HG02763 (cell line): ENCODE results near the gene PTCSC3.
"Not testable (repeated sequence)": the region's sequence is repeated elsewhere in the genome, so short reads cannot be mapped to it uniquely, and the experiment has no call there.

ENCODE experiments used
- ATAC-seq: cut with Tn5 transposase; IDR thresholded peaks from one replicate; pipeline ENCODE4 v1.9.1; 2021; ENCODE audit warnings: mild to moderate bottlenecking, moderate library complexity; ENCODE audit not compliant: unreplicated experiment

The PTCSC3 gene

DNA sequence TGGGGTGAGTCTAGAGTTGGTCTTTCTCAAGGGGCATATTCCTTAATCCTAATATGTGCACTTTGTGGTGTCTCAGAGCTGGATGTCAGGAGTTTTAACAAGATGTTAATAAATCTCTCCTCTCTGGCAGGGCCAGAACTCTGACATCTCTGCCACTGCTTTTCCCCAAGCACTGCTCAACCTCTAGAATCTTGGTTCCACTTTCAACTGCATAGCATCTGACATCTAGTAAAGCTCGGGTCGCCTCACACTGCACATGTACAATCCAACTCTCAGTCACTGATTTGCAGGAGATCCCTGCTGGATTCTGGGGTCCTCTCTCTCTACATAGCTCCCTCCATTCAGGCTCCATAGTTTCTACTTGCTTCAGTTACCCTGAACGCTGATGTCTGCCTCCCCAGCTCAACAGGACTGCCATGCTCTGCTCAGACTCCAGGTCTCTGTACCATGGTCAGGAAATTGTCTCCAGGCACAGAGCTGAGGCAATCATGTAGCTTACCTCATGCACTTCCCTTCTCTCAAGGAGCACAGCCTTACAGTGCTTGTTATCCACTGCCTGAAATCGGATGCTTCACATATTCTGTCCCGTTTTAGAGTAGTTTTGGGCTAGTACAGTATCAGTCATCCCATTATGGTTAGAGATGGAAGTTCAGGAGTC is 1.6 kb downstream of the PTCSC3 start:
- no peak for ATAC-seq

- no peak for ATAC-seq
Measured at GRCh38 chr14:36173161-36173560, 3.4 kb downstream of the PTCSC3 start.

GRCh38 chr14:36171607-36172006 is 4.9 kb downstream of the PTCSC3 start:
- ATAC-seq = no peak

GRCh38 chr14:36167431-36167830 is 9.1 kb downstream of the PTCSC3 start:
- no peak for ATAC-seq

- no peak for ATAC-seq
Measured at GRCh38 chr14:36163451-36163850, 13.1 kb downstream of the PTCSC3 start.

- ATAC-seq = no peak
Measured at GRCh38 chr14:36162267-36162666, 14.3 kb downstream of the PTCSC3 start.

GRCh38 chr14:36161776-36162175 is 14.7 kb downstream of the PTCSC3 start:
- no peak for ATAC-seq

DNA sequence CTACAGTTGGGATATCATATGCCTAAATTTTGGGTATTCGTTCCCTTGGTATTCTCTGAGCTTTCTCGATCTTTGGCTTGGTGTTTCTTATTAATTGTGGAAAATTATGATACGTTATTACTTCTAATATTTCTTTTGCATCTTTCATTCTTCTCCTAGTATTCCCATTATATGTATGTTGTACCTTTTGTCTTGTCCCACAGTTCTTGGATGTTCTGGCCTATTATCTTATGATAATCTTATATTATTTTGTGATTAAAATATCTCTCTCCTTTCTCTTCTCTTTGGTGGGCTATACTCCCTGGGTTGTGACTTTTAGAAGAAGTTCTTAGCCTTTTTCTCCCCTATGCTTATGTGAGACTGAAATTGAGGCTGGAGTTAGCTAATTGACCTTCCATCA is 25.2 kb downstream of the PTCSC3 start:
- no peak for ATAC-seq

GRCh38 chr14:36134038-36134437 is 42.5 kb downstream of the PTCSC3 start:
- ATAC-seq = no peak

DNA sequence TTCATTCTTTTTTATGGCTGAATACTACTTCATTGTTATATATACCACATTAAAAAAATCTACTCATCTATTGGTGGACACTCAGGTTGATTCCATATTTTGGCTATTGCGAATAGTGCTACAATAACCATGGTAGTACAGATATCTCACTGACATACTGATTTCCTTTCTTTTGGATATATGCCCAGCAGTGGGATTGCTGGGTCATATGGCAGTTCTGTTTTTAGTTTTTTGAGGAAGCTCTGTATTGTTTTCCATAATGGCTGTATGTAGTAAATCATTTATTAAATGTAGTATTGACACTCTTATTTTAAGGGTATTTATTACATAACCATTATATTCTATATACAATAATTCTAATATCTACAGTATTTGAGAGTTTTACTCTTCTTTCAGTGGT is 43.7 kb downstream of the PTCSC3 start:
- no peak for ATAC-seq

DNA sequence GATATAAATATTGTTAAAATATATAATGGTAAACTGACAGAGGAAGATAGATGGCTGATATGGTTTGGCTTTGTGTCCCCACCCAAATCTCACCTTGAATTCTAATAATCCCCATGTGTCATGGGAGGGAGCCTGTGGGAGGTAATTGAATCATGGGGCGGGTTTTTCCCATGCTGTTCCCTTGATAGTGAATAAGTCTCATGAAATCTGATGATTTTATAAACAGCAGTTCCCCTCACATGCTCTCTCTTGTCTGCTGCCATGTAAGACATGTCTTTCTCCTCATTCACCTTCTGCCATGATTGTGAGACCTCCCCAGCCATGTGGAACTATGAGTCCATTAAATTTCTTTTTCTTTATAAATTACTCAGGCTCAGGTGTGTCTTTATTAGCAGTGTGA is 46.3 kb downstream of the PTCSC3 start:
- ATAC-seq = no peak

GRCh38 chr14:36129181-36129580 is 47.3 kb downstream of the PTCSC3 start:
- no peak for ATAC-seq

DNA sequence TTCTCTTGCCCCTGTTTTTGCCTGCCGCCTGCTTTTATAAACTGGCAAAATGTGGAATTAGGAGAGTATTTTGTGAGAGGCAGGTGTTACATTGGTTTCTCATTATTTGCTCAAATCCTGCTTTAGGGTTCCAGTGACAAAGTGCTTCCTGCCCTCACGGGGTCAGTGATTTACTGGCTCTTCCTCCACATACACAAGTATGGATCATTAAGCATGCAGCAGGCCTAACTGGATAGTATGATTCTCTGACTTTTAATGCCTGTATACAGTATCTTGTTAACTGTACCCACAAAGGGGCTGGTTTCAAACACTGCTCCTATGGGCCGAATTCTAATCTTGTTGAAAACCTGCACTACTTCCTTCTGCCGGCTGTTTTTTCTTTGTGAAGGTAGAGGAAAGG is 63.2 kb downstream of the PTCSC3 start:
- ATAC-seq = no peak

DNA sequence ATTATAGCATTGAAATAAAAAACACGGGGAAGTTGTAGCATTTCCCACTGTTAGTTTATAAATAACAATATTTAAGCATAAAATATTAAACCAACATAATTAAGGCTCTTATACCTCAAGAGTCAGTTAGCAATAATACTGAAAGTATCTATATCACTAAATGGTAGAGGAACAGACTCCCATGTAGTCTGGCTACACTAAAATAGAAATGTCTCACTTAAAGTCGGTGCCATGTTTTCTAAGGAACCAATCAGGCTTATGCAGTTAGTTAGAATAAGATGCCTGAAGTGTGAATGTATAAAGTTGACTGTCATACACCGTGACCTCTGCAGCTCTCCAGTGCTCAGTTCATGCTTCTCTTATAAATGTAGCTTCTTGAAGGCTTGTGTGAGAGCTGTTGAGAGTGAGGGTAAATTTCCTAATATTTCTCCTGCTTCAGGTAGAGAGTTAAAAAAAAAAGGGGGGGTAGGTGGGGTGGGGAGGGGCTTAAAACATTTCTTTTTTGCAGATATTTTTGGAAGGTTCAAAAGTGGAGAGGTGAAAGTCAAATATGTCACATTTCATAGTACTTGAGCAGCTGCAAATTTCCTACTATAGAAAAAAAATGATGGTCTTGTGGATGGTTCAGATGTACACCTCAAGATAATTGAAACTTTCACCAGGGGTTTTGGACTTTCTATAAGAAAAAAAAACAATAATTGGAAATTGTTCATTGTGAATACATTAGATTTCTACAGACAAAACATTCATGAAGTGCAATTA is 64.5 kb downstream of the PTCSC3 start:
- no peak for ATAC-seq

- ATAC-seq = no peak
Measured at GRCh38 chr14:36105401-36105800, 71.1 kb downstream of the PTCSC3 start.

DNA sequence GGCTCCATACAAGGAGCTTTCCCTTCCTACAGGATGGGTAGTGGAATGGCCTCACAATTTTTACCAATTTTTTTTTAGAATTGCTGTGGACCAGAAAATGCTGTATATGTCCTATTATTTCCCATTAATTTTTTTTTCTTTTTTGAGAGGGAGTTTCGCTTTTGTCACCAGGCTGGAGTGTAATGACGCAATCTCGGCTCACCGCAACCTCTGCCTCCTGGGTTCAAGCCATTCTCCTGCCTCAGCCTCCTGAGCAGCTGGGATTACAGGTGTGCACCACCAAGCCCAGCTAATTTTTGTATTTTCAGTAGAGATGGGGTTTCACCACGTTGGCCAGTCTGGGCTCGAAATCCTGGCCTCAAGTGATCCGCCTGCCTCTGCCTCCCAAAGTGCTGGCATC is 72.3 kb downstream of the PTCSC3 start:
- not testable (repeated sequence) for ATAC-seq

DNA sequence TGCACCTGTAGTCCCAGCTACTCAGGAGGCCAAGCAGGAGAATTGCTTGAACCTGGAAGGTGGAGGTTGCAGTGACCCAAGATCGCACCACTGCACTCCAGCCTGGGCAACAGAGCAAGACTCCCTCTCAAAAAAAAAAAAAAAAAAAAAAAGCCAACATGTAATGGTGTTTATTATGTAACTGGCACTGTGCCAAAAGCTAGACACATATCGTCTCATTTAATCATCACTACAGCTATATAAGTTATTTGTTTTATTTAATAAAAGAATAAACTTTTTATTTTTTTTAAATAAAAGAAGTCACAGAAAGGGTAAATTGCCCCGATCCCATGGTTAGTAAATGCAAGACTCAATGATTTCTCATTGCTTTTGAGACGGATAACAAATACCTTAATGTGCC is 76.9 kb downstream of the PTCSC3 start:
- no peak for ATAC-seq

DNA sequence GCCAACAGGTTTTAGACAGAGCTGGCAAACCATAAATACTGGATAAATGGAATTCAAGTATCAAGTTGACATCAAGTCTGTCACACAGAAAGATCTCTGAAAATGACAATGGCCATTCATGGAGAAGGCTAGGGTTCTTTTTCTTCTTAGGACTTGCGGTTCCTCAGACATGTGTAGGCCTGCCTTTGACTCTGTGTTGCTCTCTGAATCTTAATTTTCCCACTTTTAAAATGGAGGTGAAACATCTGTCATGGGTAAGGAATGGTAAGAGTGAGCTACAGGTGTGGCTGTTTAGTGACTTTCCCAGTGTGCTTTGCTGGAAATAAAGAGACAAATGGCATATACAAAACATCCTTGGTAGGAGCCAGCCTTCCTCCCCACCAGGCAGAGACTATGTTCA is 79.2 kb downstream of the PTCSC3 start:
- no peak for ATAC-seq

GRCh38 chr14:36096090-36096489 is 80.4 kb downstream of the PTCSC3 start:
- ATAC-seq = no peak

- no peak for ATAC-seq
Measured at GRCh38 chr14:36094963-36095362, 81.6 kb downstream of the PTCSC3 start.

DNA sequence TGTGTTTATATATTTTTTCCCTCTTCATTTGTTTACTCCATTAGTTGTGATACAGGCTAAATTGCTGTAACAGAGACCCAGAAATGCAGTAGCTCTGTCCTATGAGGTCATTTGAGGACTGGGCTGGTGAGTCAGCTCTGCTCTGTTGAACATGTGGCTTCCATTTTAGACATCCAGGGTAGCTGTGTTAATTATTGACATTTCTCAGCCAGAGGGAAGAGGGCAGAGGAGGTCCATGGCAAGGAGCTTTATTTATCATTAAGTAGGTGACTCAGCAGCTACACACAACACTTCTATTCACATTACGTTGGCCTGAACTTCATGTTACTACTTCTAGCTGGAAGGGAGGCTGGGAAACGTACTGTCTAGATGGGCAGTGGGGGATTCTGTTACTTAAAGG is 85.4 kb downstream of the PTCSC3 start:
- peak; percentile 91 for ATAC-seq

DNA sequence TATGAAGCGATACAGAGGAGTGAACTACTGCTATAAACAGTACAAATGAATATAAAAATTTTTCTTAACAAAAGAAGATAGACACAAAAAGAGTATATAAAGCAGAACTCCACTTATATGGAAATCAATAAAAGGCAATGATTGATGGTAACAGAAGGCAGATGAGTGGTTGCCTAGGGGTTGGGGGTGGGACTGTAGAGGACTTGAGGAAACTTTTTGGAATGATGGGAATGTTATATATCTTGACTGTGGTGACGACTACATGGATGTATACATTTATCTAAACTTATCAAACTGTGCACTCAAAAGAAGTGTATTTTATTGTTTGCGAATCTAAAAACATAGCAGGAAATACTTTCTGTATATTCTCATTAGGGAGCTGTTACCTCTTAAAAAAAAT is 89.1 kb downstream of the PTCSC3 start:
- no peak for ATAC-seq
